Stomach (tissue), 4 donors: ENCODE results near the gene AGRP.

ENCODE experiments used
- EP300 ChIP-seq: sonication (generic); formaldehyde crosslinking; IDR thresholded peaks from one replicate; pipeline ENCODE4 v1.6.1; 2017; ENCODE audit warnings: antibody characterized with exemption
- POLR2A ChIP-seq, 4 donors: fragments of 450-650 bp; IDR thresholded peaks; one replicate each; pipeline ENCODE4 v1.6.1; 2016; ENCODE audit warnings: antibody characterized with exemption in 4 of 4, control low read depth in 2 of 4, mild to moderate bottlenecking in 1 of 4, moderate library complexity in 1 of 4
- TF ChIP-seq, protein P1 (sequence below), 7 experiments: fragments of 450-650 bp in 4 of 7; fragments of 200-600 bp in 3 of 7; sonication (generic) in 3 of 7; IDR thresholded peaks; one replicate each; pipeline ENCODE4 v1.5.1; 2016 to 2019; ENCODE audit warnings: antibody characterized with exemption in 7 of 7, control low read depth in 2 of 7, mild to moderate bottlenecking in 1 of 7

DNA sequence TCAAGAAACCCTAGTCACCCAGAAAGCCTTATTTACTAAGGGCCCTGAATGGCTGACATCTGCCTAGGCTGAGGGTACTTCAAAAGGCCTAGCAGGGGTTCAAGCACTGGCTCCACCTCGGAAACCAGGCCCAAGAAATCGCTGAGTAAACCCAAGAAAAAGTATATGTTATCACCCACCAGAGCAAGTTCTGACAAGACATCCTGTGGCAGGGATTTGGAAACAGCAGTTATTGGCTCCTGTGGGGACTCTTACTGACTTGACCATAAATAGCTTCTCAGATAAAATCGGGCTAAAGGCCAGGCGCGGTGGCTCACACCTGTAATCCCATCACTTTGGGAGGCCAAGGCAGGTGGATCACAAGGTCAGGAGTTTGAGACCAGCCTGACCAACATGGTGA is 14.6 kb downstream of the AGRP start:
- TF ChIP-seq, protein P1, sequence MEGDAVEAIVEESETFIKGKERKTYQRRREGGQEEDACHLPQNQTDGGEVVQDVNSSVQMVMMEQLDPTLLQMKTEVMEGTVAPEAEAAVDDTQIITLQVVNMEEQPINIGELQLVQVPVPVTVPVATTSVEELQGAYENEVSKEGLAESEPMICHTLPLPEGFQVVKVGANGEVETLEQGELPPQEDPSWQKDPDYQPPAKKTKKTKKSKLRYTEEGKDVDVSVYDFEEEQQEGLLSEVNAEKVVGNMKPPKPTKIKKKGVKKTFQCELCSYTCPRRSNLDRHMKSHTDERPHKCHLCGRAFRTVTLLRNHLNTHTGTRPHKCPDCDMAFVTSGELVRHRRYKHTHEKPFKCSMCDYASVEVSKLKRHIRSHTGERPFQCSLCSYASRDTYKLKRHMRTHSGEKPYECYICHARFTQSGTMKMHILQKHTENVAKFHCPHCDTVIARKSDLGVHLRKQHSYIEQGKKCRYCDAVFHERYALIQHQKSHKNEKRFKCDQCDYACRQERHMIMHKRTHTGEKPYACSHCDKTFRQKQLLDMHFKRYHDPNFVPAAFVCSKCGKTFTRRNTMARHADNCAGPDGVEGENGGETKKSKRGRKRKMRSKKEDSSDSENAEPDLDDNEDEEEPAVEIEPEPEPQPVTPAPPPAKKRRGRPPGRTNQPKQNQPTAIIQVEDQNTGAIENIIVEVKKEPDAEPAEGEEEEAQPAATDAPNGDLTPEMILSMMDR (IDR thresholded peaks at IDR 0.05), result no peak
- TF ChIP-seq EP300 (no peak), POLR2A (IDR thresholded peaks at IDR 0.05) (no peak)
